HPDE6-E6E7 (cell line): ENCODE data around the gene TTLL12.
A peak's percentile ranks its signal among the peaks of the same experiment; 100 is the strongest.

Experiments
- DNase-seq: peaks from one replicate; pipeline ENCODE4 v3.0.0; 2011; ENCODE audit warnings: missing footprints; ENCODE audit errors: extremely low spot score

TTLL12 gene

GRCh38 chr22:43127166-43127908 lies 59.6 kb downstream of the TTLL12 start:
- DNase-seq, result peak; percentile 84

- peak; percentile 96 for DNase-seq
Measured at GRCh38 chr22:43126501-43127165, 60.3 kb downstream of the TTLL12 start.

- DNase-seq, result no peak
Measured at GRCh38 chr22:43118953-43119458, 67.9 kb downstream of the TTLL12 start.

- no peak for DNase-seq
Measured at GRCh38 chr22:43118024-43118849, 68.7 kb downstream of the TTLL12 start.

GRCh38 chr22:43116932-43117331 lies 70.0 kb downstream of the TTLL12 start:
- no peak for DNase-seq
